GM12875 (cell line): ENCODE results near the gene KCTD2.

ENCODE experiments used
- H3K4me3 ChIP-seq: one replicate; pipeline ENCODE4 v1.5.1; 2011; ENCODE audit warnings: low read depth, low read length, control low read depth
- TF ChIP-seq, protein P1 (sequence below): IDR thresholded peaks from 2 replicates; pipeline ENCODE4 v1.5.1; 2011; ENCODE audit warnings: low read depth, mild to moderate bottlenecking, control low read depth, inconsistent platforms, low read length, moderate library complexity, borderline replicate concordance; ENCODE audit not compliant: insufficient read depth

Gene KCTD2

DNA sequence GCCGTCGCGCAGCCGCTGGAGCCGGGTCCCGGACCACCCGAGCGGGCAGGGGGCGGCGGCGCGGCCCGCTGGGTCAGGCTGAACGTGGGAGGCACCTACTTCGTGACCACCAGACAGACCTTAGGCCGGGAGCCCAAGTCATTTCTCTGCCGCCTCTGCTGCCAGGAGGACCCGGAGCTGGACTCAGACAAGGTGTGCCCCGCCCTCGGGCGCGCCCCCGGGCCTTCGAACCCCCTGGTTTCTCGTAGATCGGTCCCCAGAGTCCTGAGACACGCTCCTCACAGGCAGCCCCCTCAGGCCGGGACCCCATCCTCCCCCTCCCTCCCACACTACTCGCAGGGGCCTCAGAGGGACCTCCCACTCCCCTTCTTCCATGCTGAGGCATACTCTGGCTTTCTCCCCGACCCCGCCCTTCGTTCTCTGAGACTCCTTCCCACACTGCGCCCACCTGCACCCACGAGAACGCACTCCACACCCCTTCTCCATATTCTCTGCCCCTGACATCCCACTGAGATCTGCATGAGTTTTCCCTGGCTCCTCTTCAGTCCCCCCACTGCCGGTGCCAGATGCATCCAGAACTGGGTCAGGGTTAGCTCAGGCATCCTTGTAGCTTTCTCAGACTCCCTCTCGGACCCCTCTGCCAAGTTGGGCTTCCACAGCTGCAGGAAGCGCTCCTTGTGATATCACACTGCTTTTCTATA lies 523 bp downstream of the KCTD2 start:
- H3K4me3 ChIP-seq, result peak overlapping the region; percentile 99
- TF ChIP-seq, protein P1, sequence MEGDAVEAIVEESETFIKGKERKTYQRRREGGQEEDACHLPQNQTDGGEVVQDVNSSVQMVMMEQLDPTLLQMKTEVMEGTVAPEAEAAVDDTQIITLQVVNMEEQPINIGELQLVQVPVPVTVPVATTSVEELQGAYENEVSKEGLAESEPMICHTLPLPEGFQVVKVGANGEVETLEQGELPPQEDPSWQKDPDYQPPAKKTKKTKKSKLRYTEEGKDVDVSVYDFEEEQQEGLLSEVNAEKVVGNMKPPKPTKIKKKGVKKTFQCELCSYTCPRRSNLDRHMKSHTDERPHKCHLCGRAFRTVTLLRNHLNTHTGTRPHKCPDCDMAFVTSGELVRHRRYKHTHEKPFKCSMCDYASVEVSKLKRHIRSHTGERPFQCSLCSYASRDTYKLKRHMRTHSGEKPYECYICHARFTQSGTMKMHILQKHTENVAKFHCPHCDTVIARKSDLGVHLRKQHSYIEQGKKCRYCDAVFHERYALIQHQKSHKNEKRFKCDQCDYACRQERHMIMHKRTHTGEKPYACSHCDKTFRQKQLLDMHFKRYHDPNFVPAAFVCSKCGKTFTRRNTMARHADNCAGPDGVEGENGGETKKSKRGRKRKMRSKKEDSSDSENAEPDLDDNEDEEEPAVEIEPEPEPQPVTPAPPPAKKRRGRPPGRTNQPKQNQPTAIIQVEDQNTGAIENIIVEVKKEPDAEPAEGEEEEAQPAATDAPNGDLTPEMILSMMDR, result no peak

GRCh38 chr17:75048249-75048878 lies 1.3 kb downstream of the KCTD2 start:
- peak overlapping the region; percentile 99 for H3K4me3 ChIP-seq
- TF ChIP-seq, protein P1, result no peak

- H3K4me3 ChIP-seq, result no peak overlapping the region
- TF ChIP-seq, protein P1, result no peak
Measured at GRCh38 chr17:75049057-75049456, 2.0 kb downstream of the KCTD2 start.

- no peak overlapping the region for H3K4me3 ChIP-seq
- TF ChIP-seq, protein P1, result no peak
Measured at GRCh38 chr17:75049706-75050105, 2.7 kb downstream of the KCTD2 start.

- TF ChIP-seq, protein P1, result no peak
- no peak overlapping the region for H3K4me3 ChIP-seq
Measured at GRCh38 chr17:75051941-75052340, 4.9 kb downstream of the KCTD2 start.

GRCh38 chr17:75059369-75060345 lies 12.6 kb downstream of the KCTD2 start:
- TF ChIP-seq, protein P1, result no peak
- H3K4me3 ChIP-seq, result no peak overlapping the region
